IMR-90 (cell line): ENCODE data around the gene DNTT. TPM values are rescaled to one million over a fixed set of nuclear protein-coding genes. Genes with fewer than 3 reads are reported as not detected.

Experiments used
- ATAC-seq: fragments of 200-7000 bp; cut with Tn5 transposase; 2 replicates; pipeline ENCODE4 v1.9.1; 2020; ENCODE audit warnings: low read depth, mild to moderate bottlenecking, moderate library complexity
- BruUV-seq: library from RNA; stranded (reverse); fragments of 400-500 nt; replicated peaks from 2 replicates; lab custom pipeline; 2021; lab: Mats Ljungman, UMichigan
- CTCF ChIA-PET: fragments of 300-600 bp; formaldehyde crosslinking; extraction: SDS; loops from one replicate; lab custom pipeline; 2021; ENCODE audit warnings: antibody characterized with exemption; lab: Yijun Ruan, JAX
- POLR2A ChIA-PET: fragments of 300-600 bp; sonication (Branson Sonifier 250); formaldehyde crosslinking; loops from one replicate; lab custom pipeline; 2022; ENCODE audit warnings: antibody characterized with exemption; ENCODE audit not compliant: unreplicated experiment; lab: Charles Lee
- DNase-seq: peaks from one replicate; pipeline ENCODE4 v3.0.0; 2013
- H2AFZ ChIP-seq: replicated peaks from 2 replicates; pipeline ENCODE3; 2013; ENCODE audit warnings: low read length, mild to moderate bottlenecking; ENCODE audit not compliant: poor library complexity
- H2AK5ac ChIP-seq: 2 replicates; pipeline ENCODE4 v1.6.1; 2013; ENCODE audit warnings: low read depth, low read length, inconsistent platforms
- H2AK9ac ChIP-seq: replicated peaks from 2 replicates; pipeline ENCODE3; 2013; ENCODE audit warnings: mild to moderate bottlenecking, low read depth, low read length, moderate library complexity; ENCODE audit not compliant: poor library complexity
- H2BK120ac ChIP-seq: 2 replicates; pipeline ENCODE4 v1.6.1; 2013; ENCODE audit warnings: low read depth, low read length, inconsistent platforms
- H2BK15ac ChIP-seq: 3 replicates; pipeline ENCODE4 v1.6.1; 2013; ENCODE audit warnings: low read depth, low read length, inconsistent platforms
- H2BK20ac ChIP-seq: 2 replicates; pipeline ENCODE4 v1.6.1; 2013; ENCODE audit warnings: low read depth, mild to moderate bottlenecking, inconsistent platforms, low read length, moderate library complexity
- H2BK5ac ChIP-seq: 2 replicates; pipeline ENCODE4 v1.6.1; 2013; ENCODE audit warnings: mild to moderate bottlenecking, low read depth, low read length, inconsistent platforms; ENCODE audit not compliant: poor library complexity, severe bottlenecking
- H3K14ac ChIP-seq: replicated peaks from 2 replicates; pipeline ENCODE4 v1.6.1; 2013; ENCODE audit warnings: low read depth, low read length, inconsistent platforms
- H3K18ac ChIP-seq: 2 replicates; pipeline ENCODE4 v1.6.1; 2013; ENCODE audit warnings: low read depth, low read length, control low read depth
- H3K23ac ChIP-seq: 2 replicates; pipeline ENCODE4 v1.6.1; 2013; ENCODE audit warnings: low read depth, low read length, inconsistent platforms
- H3K27ac ChIP-seq: 2 replicates; pipeline ENCODE4 v1.5.1; 2013; ENCODE audit warnings: mild to moderate bottlenecking, control low read depth, low read length; ENCODE audit not compliant: insufficient read depth
- H3K27me3 ChIP-seq: 2 replicates; pipeline ENCODE4 v1.6.1; 2013; ENCODE audit warnings: low read length; ENCODE audit not compliant: control insufficient read depth, insufficient read depth
- H3K36me3 ChIP-seq: 2 replicates; pipeline ENCODE4 v1.6.1; 2013; ENCODE audit warnings: low read length, mixed read lengths; ENCODE audit not compliant: control insufficient read depth, insufficient read depth
- H3K4ac ChIP-seq: 2 replicates; pipeline ENCODE4 v1.6.1; 2013; ENCODE audit warnings: low read depth, low read length, inconsistent platforms
- H3K4me1 ChIP-seq: 2 replicates; pipeline ENCODE4 v1.6.1; 2013; ENCODE audit warnings: low read length, mixed read lengths; ENCODE audit not compliant: control insufficient read depth, insufficient read depth
- H3K4me2 ChIP-seq: 2 replicates; pipeline ENCODE4 v1.6.1; 2013; ENCODE audit warnings: low read depth, mild to moderate bottlenecking, control low read depth, low read length, moderate library complexity
- H3K4me3 ChIP-seq: 2 replicates; pipeline ENCODE4 v1.5.1; 2013; ENCODE audit warnings: low read depth, mild to moderate bottlenecking, control low read depth, low read length, moderate library complexity; ENCODE audit not compliant: insufficient read depth
- H3K56ac ChIP-seq: 2 replicates; pipeline ENCODE4 v1.6.1; 2013; ENCODE audit warnings: low read length, inconsistent platforms; ENCODE audit not compliant: insufficient read depth; ENCODE audit errors: extremely low read depth
- H3K79me1 ChIP-seq, 2 experiments: 2 replicates each; pipeline ENCODE4 v1.6.1; 2013; ENCODE audit warnings: low read length in 2 of 2, inconsistent platforms in 1 of 2, low read depth in 1 of 2
- H3K9ac ChIP-seq: 2 replicates; pipeline ENCODE4 v1.6.1; 2013; ENCODE audit warnings: low read depth, low read length, control low read depth
- H3K9me1 ChIP-seq: 2 replicates; pipeline ENCODE4 v1.6.1; 2013; ENCODE audit warnings: low read length, inconsistent platforms; ENCODE audit not compliant: insufficient read depth
- H3K9me3 ChIP-seq: 2 replicates; pipeline ENCODE4 v1.6.1; 2013; ENCODE audit warnings: low read length; ENCODE audit not compliant: control insufficient read depth, insufficient read depth
- H4K20me1 ChIP-seq: 2 replicates; pipeline ENCODE4 v1.6.1; 2013; ENCODE audit warnings: low read length, inconsistent platforms; ENCODE audit not compliant: insufficient read depth
- H4K5ac ChIP-seq: 2 replicates; pipeline ENCODE4 v1.6.1; 2013; ENCODE audit warnings: mild to moderate bottlenecking, low read depth, low read length, control low read depth
- H4K8ac ChIP-seq, 2 experiments: 2 replicates each; pipeline ENCODE4 v1.6.1; 2013; ENCODE audit warnings: low read depth in 2 of 2, low read length in 2 of 2, control low read depth in 1 of 2, inconsistent platforms in 1 of 2
- H4K91ac ChIP-seq: 2 replicates; pipeline ENCODE4 v1.6.1; 2013; ENCODE audit warnings: low read depth, low read length, inconsistent platforms; ENCODE audit not compliant: insufficient read depth
- BHLHE40 ChIP-seq: fragments of 150-350 bp; IDR thresholded peaks from 2 replicates; pipeline ENCODE4 v1.6.1; 2016; ENCODE audit warnings: mild to moderate bottlenecking, low read depth, low read length
- CHD1 ChIP-seq: IDR thresholded peaks from 2 replicates; pipeline ENCODE4 v1.6.1; 2012; ENCODE audit warnings: low read depth, low read length, improper control_type of control experiment
- ELK1 ChIP-seq: fragments of 150-350 bp; IDR thresholded peaks from 2 replicates; pipeline ENCODE4 v1.6.1; 2016; ENCODE audit warnings: low read depth, mild to moderate bottlenecking, low read length, moderate library complexity, borderline replicate concordance
- MAFK ChIP-seq: IDR thresholded peaks from 2 replicates; pipeline ENCODE4 v1.6.1; 2012; ENCODE audit warnings: low read depth, low read length, improper control_type of control experiment
- MXI1 ChIP-seq: IDR thresholded peaks from 2 replicates; pipeline ENCODE4 v1.6.1; 2012; ENCODE audit warnings: low read depth, mild to moderate bottlenecking, low read length, moderate library complexity, borderline replicate concordance
- POLR2A ChIP-seq: IDR thresholded peaks from 2 replicates; pipeline ENCODE4 v1.6.1; 2012; ENCODE audit warnings: mild to moderate bottlenecking, low read depth, low read length
- RCOR1 ChIP-seq: IDR thresholded peaks from 2 replicates; pipeline ENCODE4 v1.6.1; 2012; ENCODE audit warnings: mild to moderate bottlenecking, low read length, improper control_type of control experiment; ENCODE audit not compliant: insufficient replicate concordance
- WGBS, 2 experiments: methylation state at CpG; one replicate each; pipeline versions ENCODE4 v1.1.5 to v1.1.7; 2013; ENCODE audit warnings: missing lambda C conversion rate in 2 of 2; ENCODE audit not compliant: insufficient read length in 1 of 2; ENCODE audit errors: extremely low coverage in 2 of 2; 5-methylcytosine and 5-hydroxymethylcytosine counted together
- dilution Hi-C: fragments of 300-500 bp; cut with HindIII; formaldehyde crosslinking; loops from one replicate; pipeline ENCODE4 v1.14.3; 2018; ENCODE audit warnings: low sequenced_read_pairs; ENCODE audit not compliant: unreplicated experiment
- in situ Hi-C: fragments of 300-500 bp; cut with MboI; formaldehyde crosslinking; loops from 3 replicates; pipeline ENCODE4 v1.14.3; 2019; ENCODE audit warnings: low sequenced_read_pairs, inconsistent platforms, mixed read lengths
- intact Hi-C: fragments of 100-400 bp; cut with micrococcal nuclease; formaldehyde crosslinking; loops from 2 replicates; pipeline ENCODE4 v1.10.0; 2022
- polyA plus RNA-seq, 3 experiments: library from polyadenylated mRNA; depleted of rRNA; stranded (reverse); fragments of >200 nt; gene quantifications; 2 replicates each; pipeline ENCODE4 v1.2.3, GENCODE V29; 2012; ENCODE audit warnings: low replicate concordance in 1 of 3
- total RNA-seq: library from RNA; depleted of rRNA; stranded (reverse); fragments of >200 nt; gene quantifications from 2 replicates; pipeline ENCODE4 v1.2.3, GENCODE V29; 2012; rRNA removed

DNTT gene
- total and polyA plus RNA-seq, 2 of the 4 experiments (the other 2 are of a cell fraction) = not detected

GRCh38 chr10:96387601-96388000 lies 83.4 kb downstream of the DNTT start:
- no peak overlapping the region for H3K4me3 ChIP-seq
- H3K79me1 ChIP-seq = no peaks in the 10 kb centered on the region
- H3K9ac ChIP-seq = no peak overlapping the region
- ATAC-seq = no peak
- no peak overlapping the region for H2BK120ac ChIP-seq
- no peaks in the 10 kb centered on the region for H3K9me1 ChIP-seq
- 56% methylated on average over 2 of the region's 7 CpGs; no CpG with 5 or more reads in 1 of the 2 experiments for WGBS, 2 experiments
- CTCF ChIA-PET = no interaction called here
- intact Hi-C loops (no loop called here), in situ Hi-C loops (no loop called here), dilution Hi-C loops (no loop called here)
- no TSS peak for BruUV-seq
- H3K4me2 ChIP-seq = no peak overlapping the region
- H3K4me1 ChIP-seq = no peaks in the 10 kb centered on the region
- TF ChIP-seq MXI1 (no peak), BHLHE40 (no peak), POLR2A (no peak), RCOR1 (no peak), CHD1 (no peak), MAFK (no peak), ELK1 (no peak)
- no peak overlapping the region for H2BK15ac ChIP-seq
- H3K23ac ChIP-seq = no peak overlapping the region
- no peak overlapping the region for H4K91ac ChIP-seq
- H2AFZ ChIP-seq = no peak overlapping the region
- POLR2A ChIA-PET = no interaction called here
- no peak overlapping the region for H2AK9ac ChIP-seq
- H3K27ac ChIP-seq = no peak overlapping the region
- no peaks in the 10 kb centered on the region for H3K36me3 ChIP-seq
- no peak overlapping the region for H4K8ac ChIP-seq
- H3K18ac ChIP-seq = no peak overlapping the region
- no peak overlapping the region for H3K4ac ChIP-seq
- H3K9me3 ChIP-seq = no peaks in the 10 kb centered on the region
- H2AK5ac ChIP-seq = no peak overlapping the region
- no peak for DNase-seq
- H4K5ac ChIP-seq = no peak overlapping the region
- no peak overlapping the region for H3K56ac ChIP-seq
- no peaks in the 10 kb centered on the region for H4K20me1 ChIP-seq
- H3K27me3 ChIP-seq = peaks cover 2% of the 10 kb centered on the region; the same call in 1 of the 2 replicates
- H2BK20ac ChIP-seq = no peak overlapping the region
- H2BK5ac ChIP-seq = no peak overlapping the region
- H3K14ac ChIP-seq = no peak overlapping the region

Other genes starting within 250 kb of the DNTT start
- 7.9 and 10.0 TPM in 2 replicates for gene ZNF518A, start 174.1 kb upstream of the DNTT start, total RNA-seq
- gene ZNF518A, start 174.1 kb upstream of the DNTT start, polyA plus RNA-seq (2012; rRNA removed) = 1.8 and 2.1 TPM in 2 replicates
- gene BLNK, start 32.9 kb upstream of the DNTT start, total RNA-seq = not detected in 2 replicates
- not detected in 2 replicates for gene BLNK, start 32.9 kb upstream of the DNTT start, polyA plus RNA-seq (2012; rRNA removed)
- not detected in 2 replicates for gene OPALIN, start 54.6 kb downstream of the DNTT start, total RNA-seq
- gene OPALIN, start 54.6 kb downstream of the DNTT start, polyA plus RNA-seq (2012; rRNA removed) = not detected in 2 replicates
- gene TLL2, start 209.5 kb downstream of the DNTT start, total RNA-seq = under 0.01 TPM in 2 replicates
- 0.03 and 0.05 TPM in 2 replicates for gene TLL2, start 209.5 kb downstream of the DNTT start, polyA plus RNA-seq (2012; rRNA removed)